NK-92 treated with Interleukin-12 subunit alpha and Interleukin-12 subunit beta, amount 100 ng/mL, for 24 hours (cell line): ENCODE data around the gene ZG16.
"Not testable (repeated sequence)": the region's sequence is repeated elsewhere in the genome, so short reads cannot be mapped to it uniquely, and the experiment has no call there.

ENCODE experiments used
- DNase-seq: peaks from one replicate; lab custom pipeline; 2025; lab: John Stamatoyannopoulos, UW

The ZG16 gene

GRCh38 chr16:29787155-29787554 lies 9.1 kb downstream of the ZG16 start:
- DNase-seq: not testable (repeated sequence)

- no peak for DNase-seq
Observed at GRCh38 chr16:29789775-29790182, 11.7 kb downstream of the ZG16 start.

- DNase-seq: peak; percentile 99
Observed at GRCh38 chr16:29790183-29790948, 12.3 kb downstream of the ZG16 start, which contains the start of gene KIF22. TSS of gene KIF22 (plus strand) at chr16:29790751. CDS start at chr16:29790760, 9 bp downstream.

- DNase-seq: no peak
Observed at GRCh38 chr16:29790949-29791844, 13.1 kb downstream of the ZG16 start.

GRCh38 chr16:29791845-29792807 lies 14.1 kb downstream of the ZG16 start:
- no peak for DNase-seq

- not testable (repeated sequence) for DNase-seq
Observed at GRCh38 chr16:29793153-29793552, 15.1 kb downstream of the ZG16 start.

GRCh38 chr16:29794231-29794710 lies 16.2 kb downstream of the ZG16 start:
- DNase-seq: no peak

- DNase-seq: no peak
Observed at GRCh38 chr16:29802416-29802935, 24.4 kb downstream of the ZG16 start.

- DNase-seq: no peak
Observed at GRCh38 chr16:29804020-29804419, 26.0 kb downstream of the ZG16 start.

- DNase-seq: no peak
Observed at GRCh38 chr16:29804455-29805231, 26.6 kb downstream of the ZG16 start.

GRCh38 chr16:29805232-29806098 lies 27.4 kb downstream of the ZG16 start:
- DNase-seq: peak; percentile 100

GRCh38 chr16:29806099-29806579 lies 28.1 kb downstream of the ZG16 start, which contains the start of gene MAZ:
TSS of gene MAZ (plus strand) at chr16:29806529. CDS start at chr16:29806702, 173 bp downstream.
- no peak for DNase-seq

- DNase-seq: peak; percentile 63
Observed at GRCh38 chr16:29806641-29807425, 28.8 kb downstream of the ZG16 start.

- peak; percentile 90 for DNase-seq
Observed at GRCh38 chr16:29807426-29808218, 29.6 kb downstream of the ZG16 start.

- no peak for DNase-seq
Observed at GRCh38 chr16:29808219-29808900, 30.3 kb downstream of the ZG16 start.

GRCh38 chr16:29809031-29809747 lies 31.1 kb downstream of the ZG16 start:
- no peak for DNase-seq
